ES-I3 (cell line): ENCODE data around the gene KIR2DL4.
"Not testable (repeated sequence)": the region's sequence is repeated elsewhere in the genome, so short reads cannot be mapped to it uniquely, and the experiment has no call there.

Source experiments
- H3K36me3 ChIP-seq: 2 replicates; pipeline ENCODE4 v1.6.1; 2013; ENCODE audit warnings: mild to moderate bottlenecking, low read length, control low read depth, moderate library complexity; ENCODE audit not compliant: insufficient read depth
- H3K4me1 ChIP-seq: 2 replicates; pipeline ENCODE4 v1.6.1; 2013; ENCODE audit warnings: mild to moderate bottlenecking, control low read depth, low read length; ENCODE audit not compliant: insufficient read depth
- H3K9ac ChIP-seq: 2 replicates; pipeline ENCODE4 v1.6.1; 2013; ENCODE audit warnings: low read depth, mild to moderate bottlenecking, low read length, moderate library complexity
- H3K9me3 ChIP-seq: 2 replicates; pipeline ENCODE4 v1.6.1; 2013; ENCODE audit warnings: mild to moderate bottlenecking, low read length, moderate library complexity; ENCODE audit not compliant: control insufficient read depth, insufficient read depth

KIR2DL4 gene

DNA sequence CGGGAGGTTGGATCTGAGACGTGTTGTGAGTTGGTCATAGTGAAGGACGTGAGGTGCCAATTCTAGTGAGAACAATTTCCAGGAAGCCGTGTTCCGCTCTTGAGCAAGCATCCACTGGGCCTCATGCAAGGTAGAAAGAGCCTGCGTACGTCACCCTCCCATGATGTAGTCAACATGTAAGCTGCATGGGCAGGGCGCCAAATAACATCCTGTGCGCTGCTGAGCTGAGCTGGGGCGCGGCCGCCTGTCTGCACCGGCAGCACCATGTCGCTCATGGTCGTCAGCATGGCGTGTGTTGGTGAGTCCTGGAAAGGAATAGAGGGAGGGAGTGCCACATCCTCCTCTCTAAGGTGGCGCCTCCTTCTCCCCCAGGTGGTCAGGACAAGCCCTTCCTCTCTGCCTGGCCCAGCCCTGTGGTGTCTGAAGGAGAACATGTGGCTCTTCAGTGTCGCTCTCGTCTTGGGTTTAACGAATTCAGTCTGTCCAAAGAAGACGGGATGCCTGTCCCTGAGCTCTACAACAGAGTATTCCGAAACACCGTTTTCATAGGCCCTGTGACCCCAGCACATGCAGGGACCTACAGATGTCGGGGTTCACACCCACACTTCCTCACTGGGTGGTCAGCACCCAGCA, 17.2 kb upstream of the KIR2DL4 start:
- not testable (repeated sequence) for H3K4me1 ChIP-seq, H3K9me3 ChIP-seq, H3K9ac ChIP-seq, H3K36me3 ChIP-seq

DNA sequence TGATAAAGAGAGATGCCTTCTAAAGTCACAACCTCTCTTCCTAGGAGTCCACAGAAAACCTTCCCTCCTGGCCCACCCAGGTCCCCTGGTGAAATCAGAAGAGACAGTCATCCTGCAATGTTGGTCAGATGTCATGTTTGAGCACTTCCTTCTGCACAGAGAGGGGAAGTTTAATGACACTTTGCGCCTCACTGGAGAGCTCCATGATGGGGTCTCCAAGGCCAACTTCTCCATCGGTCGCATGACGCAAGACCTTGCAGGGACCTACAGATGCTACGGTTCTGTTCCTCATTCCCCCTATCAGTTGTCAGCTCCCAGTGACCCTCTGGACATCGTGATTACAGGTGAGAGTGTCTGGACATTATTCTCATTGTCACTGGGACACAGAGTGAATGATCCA, 15.3 kb upstream of the KIR2DL4 start:
- H3K36me3 ChIP-seq, H3K9me3 ChIP-seq, H3K4me1 ChIP-seq, H3K9ac ChIP-seq: not testable (repeated sequence)

DNA sequence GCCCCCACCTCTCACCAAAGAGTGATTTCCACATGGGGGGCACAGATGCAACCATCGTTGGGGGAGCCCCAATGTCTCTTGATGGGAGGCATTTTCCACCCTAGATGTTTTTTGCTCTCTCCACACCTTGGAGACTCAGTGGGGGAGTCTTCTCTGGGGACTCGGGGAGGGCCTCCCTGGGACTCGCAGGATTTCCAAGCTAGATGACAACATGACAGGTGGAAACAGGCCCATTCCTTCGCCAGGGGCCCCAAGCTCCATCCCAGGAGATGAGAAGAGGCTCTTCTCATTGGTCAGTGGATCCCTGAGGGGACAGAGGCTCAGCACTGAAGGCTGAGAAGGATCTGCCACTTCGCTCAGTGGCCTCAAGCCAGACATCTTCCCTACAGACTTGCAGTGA, 12.7 kb upstream of the KIR2DL4 start:
- H3K9me3 ChIP-seq: no peaks in the 10 kb centered on the region
- no peaks in the 10 kb centered on the region for H3K36me3 ChIP-seq
- no peak overlapping the region for H3K9ac ChIP-seq

DNA sequence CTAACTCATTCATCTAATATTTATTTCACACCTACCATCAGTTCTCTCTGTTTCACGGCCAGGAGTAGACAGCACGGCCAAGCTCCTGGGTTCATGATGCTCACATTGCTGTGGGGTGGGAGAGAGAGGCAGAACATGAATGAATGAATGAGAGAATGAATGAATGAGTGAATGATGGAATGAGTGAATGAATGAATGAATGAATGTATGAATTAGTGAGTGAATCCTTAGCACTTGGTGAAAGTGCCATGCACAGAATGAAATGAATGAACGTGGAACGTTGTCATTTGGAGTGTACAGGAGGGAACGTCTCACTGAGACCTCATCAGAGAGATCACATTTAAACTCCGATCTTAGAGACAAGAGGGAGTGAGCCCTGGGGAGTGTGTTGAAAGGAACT, 11.9 kb upstream of the KIR2DL4 start:
- H3K9me3 ChIP-seq: no peaks in the 10 kb centered on the region

More for the DNA sequence above, 12.7 kb upstream of the KIR2DL4 start:
- H3K4me1 ChIP-seq: no peaks in the 10 kb centered on the region

DNA sequence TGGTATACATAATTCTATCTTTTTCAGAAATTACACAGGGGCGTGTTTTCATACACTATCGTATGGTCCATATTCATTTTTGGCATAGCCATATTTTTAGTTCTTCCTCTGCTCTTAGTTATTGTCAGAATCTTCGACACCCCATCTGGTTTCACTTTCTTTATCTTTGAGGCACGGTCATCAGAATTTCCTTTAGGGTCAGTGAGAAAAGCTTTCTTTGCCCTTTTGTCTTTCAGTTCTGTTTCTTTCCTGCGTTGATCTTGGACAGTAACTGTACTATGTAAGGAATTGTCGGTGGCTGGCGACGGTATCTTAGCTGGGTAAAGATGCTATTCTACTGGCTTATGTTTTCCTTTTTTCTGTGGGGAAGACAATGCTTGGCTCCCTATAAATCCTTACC, 10.6 kb upstream of the KIR2DL4 start:
- H3K9me3 ChIP-seq: no peaks in the 10 kb centered on the region
- H3K36me3 ChIP-seq: no peaks in the 10 kb centered on the region
- no peaks in the 10 kb centered on the region for H3K4me1 ChIP-seq
- no peak overlapping the region for H3K9ac ChIP-seq

More for the DNA sequence above, 11.9 kb upstream of the KIR2DL4 start:
- H3K9ac ChIP-seq: no peak overlapping the region
- H3K36me3 ChIP-seq: no peaks in the 10 kb centered on the region
- H3K4me1 ChIP-seq: no peaks in the 10 kb centered on the region

DNA sequence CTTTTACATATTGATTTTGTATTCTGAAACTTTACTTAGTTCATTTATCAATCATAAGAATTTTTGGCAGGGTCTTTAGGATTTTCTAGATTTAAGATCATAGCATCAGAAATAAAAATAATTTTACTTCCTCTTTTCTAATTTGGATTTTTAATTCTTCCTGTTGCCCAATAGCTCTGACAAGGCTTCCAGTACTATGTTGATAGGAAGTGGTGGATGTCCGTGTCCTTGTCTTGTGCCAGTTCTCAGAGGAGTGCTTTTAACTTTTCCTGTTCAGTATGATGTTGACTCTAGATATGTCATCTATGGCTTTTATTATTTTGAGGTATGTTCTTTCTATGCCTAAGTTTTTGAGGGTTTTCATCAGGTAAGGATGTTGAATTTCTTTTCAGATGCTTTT, 7.7 kb upstream of the KIR2DL4 start:
- no peaks in the 10 kb centered on the region for H3K9me3 ChIP-seq
- no peaks in the 10 kb centered on the region for H3K36me3 ChIP-seq

DNA sequence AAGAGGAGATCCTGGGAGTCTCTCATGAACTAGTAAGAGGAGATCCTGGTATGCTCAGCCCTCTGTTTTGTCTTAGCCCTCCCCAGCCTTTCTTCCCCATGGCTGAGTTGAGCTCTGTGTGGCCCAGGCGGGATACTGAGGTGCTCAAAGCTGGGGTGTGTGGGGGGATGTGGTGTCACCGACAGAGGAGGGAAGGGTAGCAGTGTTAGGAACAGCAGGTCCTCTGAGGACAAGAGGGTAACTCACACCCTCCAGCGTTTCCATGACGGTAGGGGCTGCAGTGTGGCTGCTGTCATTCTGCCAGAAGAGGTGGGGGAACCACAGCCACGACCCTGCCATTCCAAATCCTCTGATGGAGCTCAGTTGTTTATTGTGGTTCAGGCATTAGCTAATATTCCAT, 691 bp downstream of the KIR2DL4 start:
- no peaks in the 10 kb centered on the region for H3K36me3 ChIP-seq
- no peaks in the 10 kb centered on the region for H3K9me3 ChIP-seq
- H3K4me1 ChIP-seq: no peaks in the 10 kb centered on the region
- H3K9ac ChIP-seq: no peak overlapping the region

More for the DNA sequence above, 7.7 kb upstream of the KIR2DL4 start:
- H3K4me1 ChIP-seq: no peaks in the 10 kb centered on the region
- no peak overlapping the region for H3K9ac ChIP-seq

DNA sequence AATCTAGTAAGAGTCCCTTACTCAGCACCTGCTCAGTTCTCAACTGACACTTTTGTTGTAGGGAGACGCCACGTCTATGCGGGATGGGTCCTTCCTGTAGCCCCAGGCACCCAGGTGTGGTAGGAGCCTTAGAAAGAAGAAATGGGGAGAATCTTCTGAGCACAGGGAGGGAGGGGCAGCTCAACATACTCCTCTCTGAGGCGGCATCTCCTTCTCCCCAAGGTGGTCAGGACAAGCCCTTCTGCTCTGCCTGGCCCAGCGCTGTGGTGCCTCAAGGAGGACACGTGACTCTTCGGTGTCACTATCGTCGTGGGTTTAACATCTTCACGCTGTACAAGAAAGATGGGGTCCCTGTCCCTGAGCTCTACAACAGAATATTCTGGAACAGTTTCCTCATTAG, 1.2 kb downstream of the KIR2DL4 start:
- H3K4me1 ChIP-seq: no peaks in the 10 kb centered on the region
- no peaks in the 10 kb centered on the region for H3K36me3 ChIP-seq
- H3K9ac ChIP-seq: no peak overlapping the region
- H3K9me3 ChIP-seq: no peaks in the 10 kb centered on the region

DNA sequence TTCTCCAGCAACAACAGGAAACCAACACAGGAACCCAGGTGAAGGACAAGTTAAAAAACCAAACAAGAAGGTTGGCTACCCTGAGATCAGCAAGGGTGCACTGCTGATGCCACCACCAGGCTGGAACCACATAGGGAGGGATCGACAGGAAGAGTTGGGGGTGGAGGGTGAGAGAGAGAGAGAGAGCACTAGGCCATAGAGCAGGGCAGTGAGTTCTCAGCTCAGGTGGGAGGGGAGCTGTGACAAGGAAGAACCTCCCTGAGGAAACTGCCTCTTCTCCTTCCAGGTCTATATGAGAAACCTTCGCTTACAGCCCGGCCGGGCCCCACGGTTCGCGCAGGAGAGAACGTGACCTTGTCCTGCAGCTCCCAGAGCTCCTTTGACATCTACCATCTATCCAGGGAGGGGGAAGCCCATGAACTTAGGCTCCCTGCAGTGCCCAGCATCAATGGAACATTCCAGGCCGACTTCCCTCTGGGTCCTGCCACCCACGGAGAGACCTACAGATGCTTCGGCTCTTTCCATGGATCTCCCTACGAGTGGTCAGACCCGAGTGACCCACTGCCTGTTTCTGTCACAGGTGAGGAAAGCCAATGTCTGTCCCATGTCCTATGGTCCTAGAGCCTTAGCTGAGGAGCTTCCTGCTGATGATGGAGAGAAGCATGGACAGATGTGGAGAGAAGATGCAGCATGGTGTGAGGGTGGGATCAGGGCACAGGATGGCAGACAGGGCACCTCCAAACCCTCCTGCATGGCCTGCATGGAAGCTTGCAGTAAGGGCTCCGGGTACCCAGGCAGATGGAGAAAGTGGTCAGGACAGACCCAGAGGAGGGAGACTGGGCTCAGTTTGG, 2.5 kb downstream of the KIR2DL4 start:
- no peak overlapping the region for H3K9ac ChIP-seq
- no peaks in the 10 kb centered on the region for H3K4me1 ChIP-seq
- H3K9me3 ChIP-seq: no peaks in the 10 kb centered on the region
- no peaks in the 10 kb centered on the region for H3K36me3 ChIP-seq

DNA sequence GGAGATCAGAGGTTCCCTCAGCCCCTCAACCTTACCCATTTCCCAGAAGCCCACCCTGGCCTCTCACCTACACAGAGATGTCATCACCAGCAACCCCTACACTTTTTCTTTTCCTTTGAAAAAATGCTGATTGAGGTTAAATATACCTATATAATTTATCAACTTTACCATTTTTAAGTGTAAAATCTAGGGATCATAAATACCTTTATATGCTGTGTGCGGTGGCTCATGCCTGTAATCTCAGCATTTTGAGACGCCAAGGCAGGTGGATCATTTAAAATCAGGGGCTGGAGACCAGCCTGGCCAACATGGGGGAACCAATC, 3.1 kb downstream of the KIR2DL4 start:
- Histone ChIP-seq H3K9me3 (no peaks in the 10 kb centered on the region), H3K9ac (no peak overlapping the region), H3K4me1 (no peaks in the 10 kb centered on the region), H3K36me3 (no peaks in the 10 kb centered on the region)

DNA sequence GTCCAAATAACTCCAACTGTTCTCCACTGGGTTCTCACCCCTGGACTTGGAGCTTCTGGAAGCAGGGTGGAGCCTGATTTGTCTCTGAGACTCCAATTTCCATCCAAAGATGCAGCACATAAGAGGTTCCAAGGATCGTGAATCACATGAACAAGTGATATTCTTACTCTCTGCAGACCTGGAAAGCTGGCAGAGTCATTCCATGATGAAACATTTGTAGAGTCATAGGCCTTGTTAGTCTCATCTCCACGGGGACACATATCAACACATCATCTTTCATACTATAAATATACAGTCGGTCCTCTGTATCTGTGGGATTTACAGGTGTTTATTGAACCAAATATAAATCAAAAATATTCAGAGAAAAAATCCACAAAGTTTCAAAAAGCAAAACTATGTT, 11.2 kb downstream of the KIR2DL4 start:
- not testable (repeated sequence) for H3K4me1 ChIP-seq, H3K36me3 ChIP-seq, H3K9ac ChIP-seq, H3K9me3 ChIP-seq

DNA sequence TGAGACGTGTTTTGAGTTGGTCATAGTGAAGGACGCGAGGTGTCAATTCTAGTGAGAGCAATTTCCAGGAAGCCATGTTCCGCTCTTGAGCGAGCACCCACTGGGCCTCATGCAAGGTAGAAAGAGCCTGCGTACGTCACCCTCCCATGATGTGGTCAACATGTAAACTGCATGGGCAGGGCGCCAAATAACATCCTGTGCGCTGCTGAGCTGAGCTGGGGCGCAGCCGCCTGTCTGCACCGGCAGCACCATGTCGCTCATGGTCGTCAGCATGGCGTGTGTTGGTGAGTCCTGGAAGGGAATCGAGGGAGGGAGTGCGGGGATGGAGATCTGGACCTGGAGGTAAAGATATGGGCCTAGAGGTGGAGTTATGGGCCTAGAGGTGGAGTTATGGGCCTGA, 12.8 kb downstream of the KIR2DL4 start, which contains the start of gene KIR3DL1:
KIR3DL1 (plus strand) TSS at position 218 of the 400 bp plus-strand sequence.
- not testable (repeated sequence) for H3K9me3 ChIP-seq

DNA sequence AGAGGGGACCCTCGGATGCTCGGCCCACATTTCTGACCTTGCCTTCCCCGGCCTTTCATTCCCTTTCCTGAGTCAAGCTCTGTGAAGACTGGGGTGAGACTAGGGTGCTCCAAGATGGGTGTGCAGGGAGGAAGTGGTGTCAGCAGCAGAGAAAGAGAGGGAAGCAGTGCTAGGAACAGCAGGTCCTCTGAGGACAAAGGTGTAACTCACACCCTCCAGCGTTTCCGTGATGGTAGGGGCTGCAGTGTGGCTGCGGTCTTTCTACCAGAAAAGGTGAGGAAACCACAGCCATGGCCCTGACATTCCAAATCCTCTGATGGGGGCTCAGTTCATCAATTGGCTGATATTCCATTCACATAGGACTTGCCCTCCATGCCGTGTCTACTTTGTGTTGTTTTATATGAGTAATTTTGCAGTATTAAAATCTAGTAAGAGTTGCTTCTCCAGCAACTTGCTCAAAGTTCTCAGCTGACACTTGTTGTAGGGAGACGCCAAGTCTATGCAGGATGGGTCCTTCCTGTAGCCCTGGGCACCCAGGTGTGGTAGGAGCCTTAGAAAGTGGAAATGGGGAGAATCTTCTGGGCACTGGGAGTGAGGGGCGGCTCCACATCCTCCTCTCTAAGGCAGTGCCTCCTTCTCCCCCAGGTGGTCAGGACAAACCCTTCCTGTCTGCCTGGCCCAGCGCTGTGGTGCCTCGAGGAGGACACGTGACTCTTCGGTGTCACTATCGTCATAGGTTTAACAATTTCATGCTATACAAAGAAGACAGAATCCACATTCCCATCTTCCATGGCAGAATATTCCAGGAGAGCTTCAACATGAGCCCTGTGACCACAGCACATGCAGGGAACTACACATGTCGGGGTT, 14.5 kb downstream of the KIR2DL4 start:
- H3K9ac ChIP-seq: no peak overlapping the region
- no peaks in the 10 kb centered on the region for H3K9me3 ChIP-seq
- no peaks in the 10 kb centered on the region for H3K36me3 ChIP-seq

More for the DNA sequence above, 12.8 kb downstream of the KIR2DL4 start, which contains the start of gene KIR3DL1:
- H3K4me1 ChIP-seq, H3K9ac ChIP-seq, H3K36me3 ChIP-seq: not testable (repeated sequence)

DNA sequence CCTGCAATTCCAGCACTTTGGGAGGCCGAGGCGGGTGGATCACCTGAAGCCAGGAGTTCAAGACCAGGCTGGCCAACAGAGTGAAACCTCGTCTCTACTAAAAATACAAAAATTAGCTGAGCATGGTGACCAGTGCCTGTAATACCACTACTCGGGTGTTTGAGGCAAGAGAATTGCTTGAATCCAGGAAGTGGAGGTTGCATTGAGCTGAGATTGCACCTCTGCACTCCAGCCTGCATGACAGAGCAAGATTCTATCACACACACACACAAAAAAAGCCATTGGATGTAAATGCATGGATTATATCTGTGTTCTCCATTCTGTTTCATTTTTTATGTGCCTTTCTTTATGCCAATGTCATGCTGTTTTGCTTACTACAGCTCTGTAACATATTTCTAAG, 21.0 kb downstream of the KIR2DL4 start:
- H3K9me3 ChIP-seq, H3K36me3 ChIP-seq, H3K9ac ChIP-seq, H3K4me1 ChIP-seq: not testable (repeated sequence)

More for the DNA sequence above, 14.5 kb downstream of the KIR2DL4 start:
- H3K4me1 ChIP-seq: no peaks in the 10 kb centered on the region
